HG03066 (cell line): Measurements from ENCODE around the gene TEX53.

Experiments used
- ATAC-seq: cut with Tn5 transposase; IDR thresholded peaks from one replicate; pipeline ENCODE4 v1.9.1; 2021; ENCODE audit warnings: low read depth; ENCODE audit not compliant: unreplicated experiment

Gene TEX53

DNA sequence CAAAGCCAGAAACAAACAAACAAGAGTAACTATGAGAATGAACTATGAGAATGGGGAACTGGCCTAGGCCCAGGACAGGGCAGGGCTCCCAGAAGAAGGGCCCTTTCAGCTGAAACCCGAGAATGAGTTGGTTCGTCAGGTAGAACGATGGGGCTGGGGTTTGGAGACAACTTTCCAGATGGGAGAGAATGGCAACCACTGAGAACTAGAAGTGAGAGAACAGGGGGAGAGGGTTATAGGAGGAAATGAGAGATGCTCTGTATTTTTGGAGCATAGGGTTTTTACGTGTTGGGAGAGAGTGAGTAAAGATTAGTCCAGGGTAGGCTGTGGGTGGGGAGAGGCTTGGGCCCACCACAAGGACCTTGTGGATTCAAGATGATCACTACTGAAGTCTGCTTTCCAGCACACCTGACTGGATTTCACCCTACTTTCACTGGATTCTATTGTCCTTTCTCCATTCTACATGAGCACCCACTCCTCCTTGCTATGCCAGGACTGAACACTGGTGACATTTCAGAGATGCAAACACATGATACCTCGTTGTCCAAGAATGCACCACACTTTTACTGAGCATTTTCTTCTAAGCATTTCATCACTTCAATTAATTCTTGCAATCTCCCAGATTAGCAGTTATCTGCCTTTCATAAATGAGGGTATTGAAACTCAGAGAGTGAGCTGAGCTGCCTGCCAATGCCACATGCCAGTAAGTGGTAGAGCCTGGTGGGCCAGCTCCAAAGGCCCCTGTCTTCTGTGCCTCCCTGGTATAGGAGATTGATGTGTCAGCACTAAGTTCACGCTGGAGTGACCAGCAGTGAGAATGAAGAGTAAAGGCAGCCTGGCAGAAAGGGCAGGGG lies 49.7 kb downstream of the TEX53 start:
- ATAC-seq = peak; percentile 42

DNA sequence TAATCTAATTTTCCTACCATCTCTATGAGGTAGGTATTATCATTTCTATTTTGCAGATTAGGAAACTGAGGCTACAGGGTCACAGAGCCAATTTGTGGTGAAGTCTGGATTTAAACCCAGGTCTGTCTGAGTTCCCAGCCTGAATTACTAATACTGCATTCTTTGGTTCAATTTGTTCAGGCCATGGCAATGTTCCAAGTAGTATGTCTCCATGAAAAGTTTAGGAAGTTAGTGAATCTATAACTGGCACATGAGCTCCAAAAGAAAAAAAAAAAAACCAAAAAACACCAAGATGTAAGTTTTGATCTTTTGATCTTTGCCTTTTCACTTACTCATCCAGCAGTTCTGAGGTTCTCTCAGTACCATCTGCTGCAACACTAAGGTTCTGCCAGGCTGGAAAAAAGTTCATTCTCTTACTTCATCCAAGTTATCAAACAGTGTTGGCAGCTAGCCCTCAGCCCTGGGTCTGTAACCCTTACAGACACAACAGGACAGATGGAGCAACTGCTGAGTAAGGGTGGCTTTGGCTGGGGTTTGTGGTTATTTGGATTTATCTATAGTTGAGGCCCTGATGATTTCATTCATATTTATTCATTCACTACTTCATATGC lies 50.9 kb downstream of the TEX53 start:
- ATAC-seq = no peak
